Liver (tissue), 3 donors: ENCODE data around the gene TXK.

Source experiments
- CTCF ChIP-seq: fragments of 150-350 bp; IDR thresholded peaks from 2 replicates; pipeline ENCODE4 v1.5.1; 2017; ENCODE audit warnings: improper control_type of control experiment, low read depth, low read length; ENCODE audit not compliant: missing input control
- MAX ChIP-seq: IDR thresholded peaks from 2 replicates; pipeline ENCODE4 v1.6.1; 2016; ENCODE audit warnings: antibody characterized with exemption
- REST ChIP-seq: IDR thresholded peaks from 2 replicates; pipeline ENCODE4 v1.6.1; 2016; ENCODE audit warnings: antibody characterized with exemption, mild to moderate bottlenecking
- SP1 ChIP-seq: IDR thresholded peaks from 2 replicates; pipeline ENCODE4 v1.6.1; 2018; ENCODE audit warnings: antibody characterized with exemption, mild to moderate bottlenecking
- YY1 ChIP-seq: IDR thresholded peaks from 2 replicates; pipeline ENCODE4 v1.6.1; 2016; ENCODE audit warnings: antibody characterized with exemption, mild to moderate bottlenecking
- donor health status: healthy.
- donor health status: healthy.

GRCh38 chr4:48082956-48083355 is 51.1 kb downstream of the TXK start:
- TF ChIP-seq SP1: no peak
- no peak for TF ChIP-seq MAX
- TF ChIP-seq CTCF: no peak
- TF ChIP-seq YY1: no peak
- no peak for TF ChIP-seq REST
